ENCODE measurements around the gene KLF7. TPM values are rescaled to one million over a fixed set of nuclear protein-coding genes. Genes with fewer than 3 reads are reported as not detected.

Gene KLF7
- total RNA-seq, 1 donor from 2014 or later = 5.2 TPM

DNA sequence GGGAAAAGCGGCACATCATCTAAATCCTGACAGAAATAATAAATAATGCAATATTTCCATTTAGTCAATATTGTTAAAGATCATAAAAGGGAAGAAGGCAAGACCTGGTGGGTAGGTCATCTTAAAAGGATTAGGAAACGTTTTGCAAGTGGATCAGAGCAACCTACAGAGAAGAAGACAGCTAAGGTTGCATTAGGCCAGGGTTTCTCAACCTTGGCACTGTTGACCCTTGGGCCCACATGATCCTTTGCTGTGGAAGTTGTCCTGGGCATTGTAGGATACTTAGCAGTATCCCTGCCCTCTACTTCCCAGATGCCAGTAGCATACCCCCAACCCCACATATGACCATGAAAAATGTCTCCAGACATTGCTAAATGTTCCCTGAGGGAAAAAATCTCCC is 55.0 kb downstream of the KLF7 start:
- no peak for DNase-seq (ENCODE audit: low spot score)
- Mint-ChIP-seq H3K27me3 (ENCODE audit: insufficient read depth, low read depth) (peaks cover 2% of the 10 kb centered on the region), H3K27ac (no peak overlapping the region), H3K4me3 (no peak overlapping the region), H3K36me3 (peaks cover 13% of the 10 kb centered on the region), H3K4me1 (peaks cover 50% of the 10 kb centered on the region), H3K9me3 (no peaks in the 10 kb centered on the region)
- H2AFZ ChIP-seq (replicated peaks) = no peak overlapping the region
- H3K27ac ChIP-seq = no peak overlapping the region
- H3K4me1 ChIP-seq = peaks cover 15% of the 10 kb centered on the region
- H3K36me3 ChIP-seq = no peaks in the 10 kb centered on the region
- peaks cover 6% of the 10 kb centered on the region for H3F3A ChIP-seq (ENCODE audit: low read depth)
- no peaks in the 10 kb centered on the region for H3K79me2 ChIP-seq (ENCODE audit: low read depth)
- no peaks in the 10 kb centered on the region for H3K27me3 ChIP-seq
- no peak overlapping the region for H3K9ac ChIP-seq
- no peaks in the 10 kb centered on the region for H3K9me3 ChIP-seq (ENCODE audit: low read depth)
- H3K4me3 ChIP-seq = no peak overlapping the region
- H4K20me1 ChIP-seq (ENCODE audit: low read depth) = no peaks in the 10 kb centered on the region
- no peak overlapping the region for H3K4me2 ChIP-seq
- TF ChIP-seq, protein P1, sequence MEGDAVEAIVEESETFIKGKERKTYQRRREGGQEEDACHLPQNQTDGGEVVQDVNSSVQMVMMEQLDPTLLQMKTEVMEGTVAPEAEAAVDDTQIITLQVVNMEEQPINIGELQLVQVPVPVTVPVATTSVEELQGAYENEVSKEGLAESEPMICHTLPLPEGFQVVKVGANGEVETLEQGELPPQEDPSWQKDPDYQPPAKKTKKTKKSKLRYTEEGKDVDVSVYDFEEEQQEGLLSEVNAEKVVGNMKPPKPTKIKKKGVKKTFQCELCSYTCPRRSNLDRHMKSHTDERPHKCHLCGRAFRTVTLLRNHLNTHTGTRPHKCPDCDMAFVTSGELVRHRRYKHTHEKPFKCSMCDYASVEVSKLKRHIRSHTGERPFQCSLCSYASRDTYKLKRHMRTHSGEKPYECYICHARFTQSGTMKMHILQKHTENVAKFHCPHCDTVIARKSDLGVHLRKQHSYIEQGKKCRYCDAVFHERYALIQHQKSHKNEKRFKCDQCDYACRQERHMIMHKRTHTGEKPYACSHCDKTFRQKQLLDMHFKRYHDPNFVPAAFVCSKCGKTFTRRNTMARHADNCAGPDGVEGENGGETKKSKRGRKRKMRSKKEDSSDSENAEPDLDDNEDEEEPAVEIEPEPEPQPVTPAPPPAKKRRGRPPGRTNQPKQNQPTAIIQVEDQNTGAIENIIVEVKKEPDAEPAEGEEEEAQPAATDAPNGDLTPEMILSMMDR (IDR thresholded peaks at IDR 0.05) = no peak
- TF ChIP-seq EZH2 (IDR thresholded peaks at IDR 0.05) (no peak), EZH2phosphoT487 (IDR thresholded peaks at IDR 0.05) (no peak)

GRCh38 chr2:207110310-207110709 is 55.4 kb downstream of the KLF7 start:
- peaks cover 2% of the 10 kb centered on the region for H3K27me3 Mint-ChIP-seq (ENCODE audit: insufficient read depth, low read depth)
- no peaks in the 10 kb centered on the region for H3K9me3 Mint-ChIP-seq
- peaks cover 6% of the 10 kb centered on the region for H3F3A ChIP-seq (ENCODE audit: low read depth)
- no peaks in the 10 kb centered on the region for H3K9me3 ChIP-seq (ENCODE audit: low read depth)
- no peaks in the 10 kb centered on the region for H3K79me2 ChIP-seq (ENCODE audit: low read depth)
- H3K27me3 ChIP-seq = no peaks in the 10 kb centered on the region
- H3K4me3 Mint-ChIP-seq = no peak overlapping the region
- H3K4me2 ChIP-seq = no peak overlapping the region
- TF ChIP-seq EZH2phosphoT487 (IDR thresholded peaks at IDR 0.05) (no peak), EZH2 (IDR thresholded peaks at IDR 0.05) (no peak)
- TF ChIP-seq, protein P1 (IDR thresholded peaks at IDR 0.05) = no peak
- no peak overlapping the region for H3K9ac ChIP-seq
- no peak overlapping the region for H3K27ac Mint-ChIP-seq
- no peaks in the 10 kb centered on the region for H4K20me1 ChIP-seq (ENCODE audit: low read depth)
- peaks cover 15% of the 10 kb centered on the region for H3K36me3 Mint-ChIP-seq
- DNase-seq (ENCODE audit: low spot score) = no peak
- no peak overlapping the region for H3K4me3 ChIP-seq
- H3K27ac ChIP-seq = no peak overlapping the region
- H2AFZ ChIP-seq (replicated peaks) = no peak overlapping the region
- no peaks in the 10 kb centered on the region for H3K36me3 ChIP-seq
- H3K4me1 ChIP-seq = peaks cover 15% of the 10 kb centered on the region
- H3K4me1 Mint-ChIP-seq = peaks cover 50% of the 10 kb centered on the region

- Histone ChIP-seq H3K27ac (no peak overlapping the region), H3K4me2 (no peak overlapping the region), H2AFZ (replicated peaks) (no peak overlapping the region), H4K20me1 (ENCODE audit: low read depth) (no peaks in the 10 kb centered on the region), H3K9ac (no peak overlapping the region), H3K4me3 (no peak overlapping the region), H3K79me2 (ENCODE audit: low read depth) (no peaks in the 10 kb centered on the region), H3K9me3 (ENCODE audit: low read depth) (no peaks in the 10 kb centered on the region), H3K27me3 (no peaks in the 10 kb centered on the region), H3K36me3 (no peaks in the 10 kb centered on the region), H3K4me1 (peaks cover 15% of the 10 kb centered on the region), H3F3A (ENCODE audit: low read depth) (peaks cover 6% of the 10 kb centered on the region)
- TF ChIP-seq EZH2 (IDR thresholded peaks at IDR 0.05) = no peak
- TF ChIP-seq, protein P1 (IDR thresholded peaks at IDR 0.05) = no peak
- TF ChIP-seq EZH2phosphoT487 (IDR thresholded peaks at IDR 0.05) = no peak
- H3K27me3 Mint-ChIP-seq (ENCODE audit: insufficient read depth, low read depth) = peaks cover 2% of the 10 kb centered on the region
- no peak overlapping the region for H3K27ac Mint-ChIP-seq
- no peak overlapping the region for H3K4me3 Mint-ChIP-seq
- H3K36me3 Mint-ChIP-seq = peaks cover 17% of the 10 kb centered on the region
- no peaks in the 10 kb centered on the region for H3K9me3 Mint-ChIP-seq
- no peak for DNase-seq (ENCODE audit: low spot score)
- H3K4me1 Mint-ChIP-seq = peaks cover 50% of the 10 kb centered on the region
Measured at GRCh38 chr2:207109768-207110167, 56.0 kb downstream of the KLF7 start.

Measured in neural progenitor cell (in vitro differentiated cells).